Glomerular endothelial cell (primary cell): Measurements from ENCODE around the gene PTPRD. TPM values are rescaled to one million over a fixed set of nuclear protein-coding genes. Genes with fewer than 3 reads are reported as not detected.
A peak's percentile ranks its signal among the peaks of the same experiment; 100 is the strongest.

ENCODE experiments used
- DNase-seq: peaks from one replicate; pipeline ENCODE4 v3.0.0-alpha.2; 2011; ENCODE audit warnings: low read depth, low spot score; ENCODE audit errors: extremely low read depth
- total RNA-seq: library from RNA; depleted of rRNA; stranded (reverse); fragments of >200 nt; gene quantifications from 2 replicates; pipeline ENCODE4 v1.2.3, GENCODE V29; 2015

PTPRD gene
- total RNA-seq, 1 donor from 2014 or later: 4.1 TPM

- no peak for DNase-seq
Measured at GRCh38 chr9:10062629-10063395, 550.0 kb downstream of the PTPRD start.

DNA sequence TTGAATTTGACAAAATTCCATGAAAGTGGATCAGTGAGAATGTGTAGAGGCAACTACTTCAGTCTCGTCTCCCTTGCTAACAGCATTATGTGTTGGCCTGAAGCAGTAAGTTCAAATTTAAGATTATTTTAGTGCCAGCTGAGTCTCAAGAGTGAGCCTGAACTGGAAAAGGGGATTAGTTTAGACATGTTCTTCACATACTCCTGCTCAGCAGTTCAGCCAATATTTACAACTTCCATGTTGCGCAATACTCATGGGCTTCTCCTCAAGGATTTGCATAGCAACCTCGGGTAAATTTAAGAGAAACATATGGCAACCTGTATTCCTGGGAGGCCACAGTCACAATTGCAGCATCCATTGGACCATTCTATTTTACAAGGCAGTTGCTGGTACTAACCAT, 553.8 kb downstream of the PTPRD start:
- no peak for DNase-seq

DNA sequence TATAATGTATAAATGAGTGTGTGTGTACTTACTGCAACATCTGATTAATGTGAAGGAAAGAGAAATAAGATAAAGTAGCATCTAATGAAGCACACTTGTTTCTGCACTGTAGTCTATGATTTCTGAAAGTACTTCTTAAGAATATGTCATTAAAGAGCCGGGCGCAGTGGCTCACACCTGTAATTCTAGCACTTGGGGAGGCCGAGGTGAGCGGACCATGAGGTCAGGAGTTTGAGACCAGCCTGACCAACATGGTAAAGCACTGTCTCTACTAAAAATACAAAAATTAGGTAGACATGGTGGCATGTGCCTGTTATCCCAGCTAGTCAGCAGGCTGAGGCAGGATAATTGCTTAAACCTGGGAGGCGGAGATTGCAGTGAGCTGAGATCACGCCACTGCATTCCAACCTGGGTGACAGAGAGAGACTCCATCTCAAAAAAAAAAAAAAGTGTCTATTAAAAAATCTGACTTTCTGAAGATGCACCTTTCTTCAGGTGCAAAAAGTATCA, 556.9 kb downstream of the PTPRD start:
- DNase-seq: no peak

DNA sequence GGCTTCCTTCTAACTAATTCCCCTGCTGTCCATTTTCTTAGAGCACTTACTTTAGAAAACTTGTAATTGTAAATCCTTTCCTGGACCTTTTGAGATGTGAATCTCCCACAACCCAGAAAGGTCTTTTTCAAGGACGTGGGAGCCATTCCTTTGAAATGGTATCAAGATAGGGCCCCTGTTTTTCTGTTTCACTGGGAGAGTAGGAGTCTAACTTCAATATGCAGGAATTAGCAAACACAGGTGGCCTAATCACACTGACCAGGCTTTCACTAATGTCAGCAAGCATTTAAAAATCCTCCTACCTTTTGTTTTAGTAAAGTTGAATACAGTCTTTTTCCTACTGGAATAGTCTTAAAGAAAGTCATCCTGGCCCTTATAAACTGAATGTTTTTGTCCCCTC, 558.3 kb downstream of the PTPRD start:
- DNase-seq: no peak

- DNase-seq: no peak
Measured at GRCh38 chr9:10052916-10053315, 559.9 kb downstream of the PTPRD start.

GRCh38 chr9:10052181-10052580, 560.6 kb downstream of the PTPRD start:
- no peak for DNase-seq

- no peak for DNase-seq
Measured at GRCh38 chr9:10050016-10050415, 562.8 kb downstream of the PTPRD start.

- no peak for DNase-seq
Measured at GRCh38 chr9:10048994-10049393, 563.8 kb downstream of the PTPRD start.

DNA sequence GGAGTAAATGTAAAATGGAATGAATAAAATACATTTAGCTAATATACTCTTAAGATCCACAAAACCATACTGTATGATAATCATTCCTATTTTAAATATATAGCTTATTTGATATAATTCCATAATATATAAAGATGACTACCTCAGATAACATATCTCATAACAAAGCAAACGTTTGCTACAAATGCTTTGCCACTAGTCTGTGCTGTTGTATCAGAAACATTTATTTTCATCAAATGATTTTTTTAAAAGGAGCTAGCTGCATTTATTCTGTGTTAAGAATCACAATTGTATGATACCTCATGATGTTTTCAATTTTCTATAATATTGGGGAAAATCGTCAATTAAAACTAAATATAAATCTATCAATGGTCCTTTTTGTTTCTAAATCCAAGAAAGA, 567.2 kb downstream of the PTPRD start:
- peak; percentile 4 for DNase-seq

DNA sequence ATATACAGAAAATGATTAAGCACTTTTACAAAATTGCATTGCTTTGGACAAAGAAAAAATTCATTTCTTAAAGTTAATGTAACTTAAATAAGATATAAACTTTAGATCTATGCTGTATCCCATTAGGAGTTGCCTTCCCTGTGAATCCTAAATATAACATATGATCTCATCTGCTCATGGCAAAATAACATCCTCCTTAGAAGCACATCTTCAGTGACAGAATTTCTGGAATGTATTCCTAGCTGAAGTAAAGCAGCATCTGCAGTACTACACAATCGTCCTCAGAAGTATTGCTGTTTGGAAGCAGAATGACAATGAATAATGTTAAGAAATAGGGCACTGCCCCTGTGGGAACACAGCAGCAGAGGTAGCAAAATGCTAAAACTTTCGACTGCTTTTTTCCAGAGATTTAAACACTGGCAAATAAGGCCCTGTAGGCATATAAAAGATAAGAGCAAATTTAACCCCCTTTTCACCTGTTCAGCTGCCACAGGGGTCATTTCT, 571.0 kb downstream of the PTPRD start:
- no peak for DNase-seq

- no peak for DNase-seq
Measured at GRCh38 chr9:10036095-10036494, 576.7 kb downstream of the PTPRD start.

- no peak for DNase-seq
Measured at GRCh38 chr9:10032166-10032565, 580.6 kb downstream of the PTPRD start.

- DNase-seq: no peak
Measured at GRCh38 chr9:10026443-10026984, 586.3 kb downstream of the PTPRD start.

DNA sequence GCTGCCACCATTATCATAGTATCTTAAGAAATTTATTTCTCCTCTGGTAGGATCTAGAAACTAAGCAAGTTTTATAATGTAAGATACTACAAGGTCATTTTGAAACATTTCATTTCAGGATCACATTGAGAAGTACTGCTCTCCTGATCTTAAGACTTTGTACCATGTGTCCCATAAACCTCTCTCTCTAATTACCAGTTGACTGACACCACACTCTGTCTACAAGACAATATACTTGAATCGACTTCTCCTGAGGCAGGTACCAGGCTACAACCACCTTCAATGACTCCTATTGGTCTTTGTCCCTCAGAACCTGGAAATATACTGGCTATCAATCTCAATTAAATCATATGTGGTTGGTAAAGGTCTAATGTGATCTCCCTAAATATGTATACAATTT, 597.0 kb downstream of the PTPRD start:
- no peak for DNase-seq

DNA sequence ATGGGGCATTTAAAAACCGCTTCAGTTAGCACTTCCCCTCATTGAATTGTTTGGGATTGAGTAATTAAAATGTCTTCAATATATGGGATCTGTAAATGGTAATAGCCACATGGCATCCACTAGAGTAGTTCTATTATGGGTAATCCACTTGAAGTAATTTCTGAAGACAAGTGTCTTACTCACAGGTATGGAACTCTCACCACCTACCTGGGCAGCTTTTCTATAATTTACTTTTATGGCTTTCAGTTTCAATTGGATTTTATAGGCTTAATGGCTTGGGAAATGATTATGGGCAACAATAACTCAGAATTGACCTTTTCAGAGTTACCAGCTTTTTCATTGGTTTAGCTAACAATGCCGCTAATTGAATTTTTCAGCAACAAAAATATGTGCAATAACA, 597.9 kb downstream of the PTPRD start:
- DNase-seq: no peak

- no peak for DNase-seq
Measured at GRCh38 chr9:10009401-10009800, 603.4 kb downstream of the PTPRD start.

- DNase-seq: no peak
Measured at GRCh38 chr9:10008101-10008799, 604.6 kb downstream of the PTPRD start.

- DNase-seq: no peak
Measured at GRCh38 chr9:10007356-10007755, 605.4 kb downstream of the PTPRD start.

DNA sequence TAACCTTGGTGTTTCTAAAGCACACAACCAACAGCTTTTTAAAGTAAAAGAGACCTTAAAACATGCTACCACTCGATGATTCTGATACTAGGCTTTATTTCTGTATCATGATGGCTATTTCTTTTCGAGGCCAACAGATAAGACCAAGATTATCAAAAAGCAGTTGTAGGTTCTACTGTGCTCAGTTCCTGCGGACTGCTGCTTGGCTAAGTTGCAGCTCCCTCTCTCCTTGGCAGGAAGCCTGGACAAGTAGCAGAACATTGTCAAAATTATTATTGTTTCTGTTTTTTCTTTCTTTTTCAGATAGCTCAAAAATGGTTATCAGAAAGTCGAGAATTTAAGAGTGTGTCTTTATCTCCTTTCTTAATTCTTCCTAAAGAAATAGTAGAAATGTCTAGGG, 607.6 kb downstream of the PTPRD start:
- no peak for DNase-seq

DNA sequence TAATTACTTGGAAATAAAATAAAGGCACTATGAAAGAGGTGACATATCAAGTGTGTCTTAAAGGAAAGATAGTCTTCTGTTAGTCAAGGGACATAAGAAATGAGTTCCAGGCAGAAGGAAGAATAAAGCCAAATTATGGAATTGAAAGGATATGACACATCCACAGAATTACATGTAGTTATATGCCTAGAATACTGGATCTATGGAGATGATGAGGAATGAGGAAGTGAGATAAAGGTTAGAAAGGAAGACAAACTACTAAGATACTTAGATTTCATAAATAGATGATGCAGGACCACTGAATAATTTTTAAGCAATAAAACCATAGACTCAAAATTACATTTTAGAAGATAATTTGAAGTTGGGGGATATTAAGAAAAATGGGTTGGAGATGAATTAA, 609.8 kb downstream of the PTPRD start:
- DNase-seq: no peak

DNA sequence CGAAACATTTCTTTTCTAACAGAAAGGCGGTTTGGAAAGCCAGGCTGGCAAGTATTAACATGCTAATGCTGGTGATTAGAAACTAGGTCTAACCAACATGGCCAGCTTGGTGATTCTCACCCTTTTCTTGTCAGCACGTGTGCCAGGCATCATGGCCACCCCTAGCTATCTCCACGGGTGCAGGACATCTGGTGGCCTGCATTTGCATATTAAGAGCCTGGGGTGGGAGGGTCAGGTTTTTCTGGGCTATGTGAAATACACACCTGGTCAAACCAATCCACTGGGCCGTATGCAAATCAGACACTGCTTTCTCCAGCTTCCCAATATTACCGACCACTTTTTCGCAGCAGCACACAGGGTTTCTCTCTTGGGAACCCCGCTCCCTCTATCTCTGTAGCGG, 612.1 kb downstream of the PTPRD start:
- DNase-seq: no peak
